COLO829 (cell line): ENCODE measurements around the gene C2.
"Not testable (repeated sequence)": the region's sequence is repeated elsewhere in the genome, so short reads cannot be mapped to it uniquely, and the experiment has no call there.

ENCODE experiments used
- DNase-seq: peaks from one replicate; pipeline ENCODE4 v3.0.0; 2012; ENCODE audit warnings: low spot score

The C2 gene

GRCh38 chr6:31927863-31928671 lies 550 bp downstream of the C2 start:
- no peak for DNase-seq

DNA sequence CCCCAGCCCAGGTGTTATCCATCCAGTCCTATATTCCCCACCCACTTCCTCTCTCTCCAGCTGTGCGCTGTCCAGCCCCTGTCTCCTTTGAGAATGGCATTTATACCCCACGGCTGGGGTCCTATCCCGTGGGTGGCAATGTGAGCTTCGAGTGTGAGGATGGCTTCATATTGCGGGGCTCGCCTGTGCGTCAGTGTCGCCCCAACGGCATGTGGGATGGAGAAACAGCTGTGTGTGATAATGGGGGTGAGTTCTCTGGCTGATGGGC lies 1.1 kb downstream of the C2 start:
- DNase-seq: no peak

GRCh38 chr6:31930962-31931361 lies 3.4 kb downstream of the C2 start:
- no peak for DNase-seq

- not testable (repeated sequence) for DNase-seq
Observed at GRCh38 chr6:31932137-31932536, 4.6 kb downstream of the C2 start.

DNA sequence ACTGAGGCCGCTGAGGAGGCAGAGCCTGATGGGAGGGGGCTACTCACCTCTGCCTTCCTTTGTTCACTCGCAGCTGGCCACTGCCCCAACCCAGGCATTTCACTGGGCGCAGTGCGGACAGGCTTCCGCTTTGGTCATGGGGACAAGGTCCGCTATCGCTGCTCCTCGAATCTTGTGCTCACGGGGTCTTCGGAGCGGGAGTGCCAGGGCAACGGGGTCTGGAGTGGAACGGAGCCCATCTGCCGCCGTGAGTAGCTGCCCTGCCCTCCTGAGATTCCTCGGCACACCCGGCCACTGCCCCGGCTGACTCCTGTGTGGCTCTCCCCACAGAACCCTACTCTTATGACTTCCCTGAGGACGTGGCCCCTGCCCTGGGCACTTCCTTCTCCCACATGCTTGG lies 6.0 kb downstream of the C2 start:
- DNase-seq: no peak

DNA sequence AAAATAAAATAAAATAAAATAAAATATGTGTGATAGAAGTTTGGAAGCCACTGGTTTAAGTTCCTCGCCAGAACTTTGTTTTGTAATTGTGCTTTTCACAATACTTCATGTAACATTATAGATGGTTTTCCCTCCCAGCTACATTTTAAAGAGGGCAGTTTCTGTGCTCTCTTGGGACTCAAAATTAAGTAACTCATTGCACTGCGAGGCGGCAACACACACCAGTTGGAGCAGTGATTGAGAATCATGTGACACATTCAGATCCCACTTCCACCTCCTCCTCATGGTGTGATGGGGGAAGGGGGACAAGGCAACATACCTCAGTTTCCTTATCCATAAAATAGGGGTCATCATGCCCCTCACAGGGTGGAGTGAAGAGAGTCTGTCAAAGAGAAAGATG lies 7.5 kb downstream of the C2 start:
- DNase-seq: no peak

DNA sequence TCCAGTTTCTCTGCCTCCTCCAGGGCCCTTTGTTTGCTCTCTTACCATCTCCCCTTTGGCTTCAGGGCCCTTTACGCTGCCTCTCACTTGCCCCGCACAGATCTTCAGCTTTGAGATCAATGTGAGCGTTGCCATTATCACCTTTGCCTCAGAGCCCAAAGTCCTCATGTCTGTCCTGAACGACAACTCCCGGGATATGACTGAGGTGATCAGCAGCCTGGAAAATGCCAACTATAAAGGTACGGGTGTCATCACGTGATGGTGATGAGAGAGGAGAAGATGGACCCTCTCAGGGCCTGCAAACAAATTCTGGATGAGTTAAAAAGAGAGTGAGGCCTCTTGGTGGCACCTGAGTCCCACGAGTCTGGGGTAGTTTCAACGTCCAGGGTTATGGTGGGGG lies 8.3 kb downstream of the C2 start:
- DNase-seq: no peak

DNA sequence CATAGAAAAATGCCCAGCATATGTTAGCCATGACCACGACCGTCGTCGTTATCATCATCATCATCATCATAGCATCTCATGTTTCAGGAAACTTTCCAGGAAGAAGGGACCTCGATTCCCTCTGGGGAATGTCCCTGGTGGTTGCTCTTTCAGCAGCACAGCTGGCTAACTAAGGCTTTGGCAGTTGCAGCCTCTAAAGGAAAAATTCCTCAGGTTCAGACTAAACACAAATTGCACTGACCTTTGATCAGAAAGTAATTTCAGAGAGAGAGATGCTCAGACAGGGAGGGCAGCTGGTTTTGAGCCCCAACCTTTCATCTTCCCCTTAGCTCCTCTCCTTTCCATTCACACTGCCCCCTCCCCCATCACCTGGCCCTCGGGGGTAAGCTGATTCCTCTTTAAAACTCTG lies 12.7 kb downstream of the C2 start:
- no peak for DNase-seq

DNA sequence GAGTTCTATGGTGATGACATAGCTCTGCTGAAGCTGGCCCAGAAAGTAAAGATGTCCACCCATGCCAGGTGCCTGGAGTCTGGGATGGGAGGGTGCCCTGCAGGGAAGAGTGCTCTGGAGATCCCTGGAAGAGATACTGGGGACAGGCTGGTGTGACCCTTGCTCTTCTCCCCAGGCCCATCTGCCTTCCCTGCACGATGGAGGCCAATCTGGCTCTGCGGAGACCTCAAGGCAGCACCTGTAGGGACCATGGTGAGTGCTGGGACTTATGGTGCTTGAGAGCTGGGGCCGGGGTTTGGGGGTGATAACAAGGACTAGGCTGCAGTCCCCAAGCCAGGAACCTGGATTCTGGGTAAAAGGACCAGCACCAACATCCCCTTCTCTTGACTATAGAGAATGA lies 16.2 kb downstream of the C2 start:
- DNase-seq: no peak

DNA sequence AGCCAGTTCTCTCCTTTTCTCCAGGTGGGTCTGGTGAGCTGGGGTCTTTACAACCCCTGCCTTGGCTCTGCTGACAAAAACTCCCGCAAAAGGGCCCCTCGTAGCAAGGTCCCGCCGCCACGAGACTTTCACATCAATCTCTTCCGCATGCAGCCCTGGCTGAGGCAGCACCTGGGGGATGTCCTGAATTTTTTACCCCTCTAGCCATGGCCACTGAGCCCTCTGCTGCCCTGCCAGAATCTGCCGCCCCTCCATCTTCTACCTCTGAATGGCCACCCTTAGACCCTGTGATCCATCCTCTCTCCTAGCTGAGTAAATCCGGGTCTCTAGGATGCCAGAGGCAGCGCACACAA lies 17.6 kb downstream of the C2 start:
- no peak for DNase-seq

DNA sequence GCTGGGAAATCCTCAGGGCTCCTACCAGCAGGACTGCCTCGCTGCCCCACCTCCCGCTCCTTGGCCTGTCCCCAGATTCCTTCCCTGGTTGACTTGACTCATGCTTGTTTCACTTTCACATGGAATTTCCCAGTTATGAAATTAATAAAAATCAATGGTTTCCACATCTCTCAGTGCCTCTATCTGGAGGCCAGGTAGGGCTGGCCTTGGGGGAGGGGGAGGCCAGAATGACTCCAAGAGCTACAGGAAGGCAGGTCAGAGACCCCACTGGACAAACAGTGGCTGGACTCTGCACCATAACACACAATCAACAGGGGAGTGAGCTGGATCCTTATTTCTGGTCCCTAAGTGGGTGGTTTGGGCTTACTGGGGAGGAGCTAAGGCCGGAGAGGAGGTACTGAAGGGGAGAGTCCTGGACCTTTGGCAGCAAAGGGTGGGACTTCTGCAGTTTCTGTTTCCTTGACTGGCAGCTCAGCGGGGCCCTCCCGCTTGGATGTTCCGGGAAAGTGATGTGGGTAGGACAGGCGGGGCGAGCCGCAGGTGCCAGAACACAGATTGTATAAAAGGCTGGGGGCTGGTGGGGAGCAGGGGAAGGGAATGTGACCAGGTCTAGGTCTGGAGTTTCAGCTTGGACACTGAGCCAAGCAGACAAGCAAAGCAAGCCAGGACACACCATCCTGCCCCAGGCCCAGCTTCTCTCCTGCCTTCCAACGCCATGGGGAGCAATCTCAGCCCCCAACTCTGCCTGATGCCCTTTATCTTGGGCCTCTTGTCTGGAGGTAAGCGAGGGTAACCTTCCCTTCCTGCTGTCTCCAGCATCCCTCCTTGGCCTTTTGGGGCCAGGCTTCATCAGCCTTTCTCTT lies 18.2 kb downstream of the C2 start, which contains the start of gene CFB:
Gene CFB (plus strand): TSS at position 589 of the 863 bp plus-strand sequence. CDS start 127 bp downstream, at position 716.
- no peak for DNase-seq

- DNase-seq: no peak
Observed at GRCh38 chr6:31946370-31946885, 18.9 kb downstream of the C2 start.

- no peak for DNase-seq
Observed at GRCh38 chr6:31947070-31947675, 19.7 kb downstream of the C2 start.

DNA sequence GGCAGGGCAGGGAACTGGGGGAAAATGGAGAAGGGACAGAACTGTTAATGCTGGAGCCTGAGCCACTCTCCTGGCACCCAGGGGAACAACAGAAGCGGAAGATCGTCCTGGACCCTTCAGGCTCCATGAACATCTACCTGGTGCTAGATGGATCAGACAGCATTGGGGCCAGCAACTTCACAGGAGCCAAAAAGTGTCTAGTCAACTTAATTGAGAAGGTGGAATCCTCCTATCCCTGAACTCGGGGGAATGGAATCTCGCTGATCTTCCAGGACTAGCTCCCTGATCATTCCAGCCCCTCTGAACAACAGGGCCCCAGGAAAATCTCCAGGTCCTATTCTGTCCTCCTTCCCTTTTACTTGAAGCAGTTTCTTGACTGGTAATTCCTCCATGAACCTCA lies 20.3 kb downstream of the C2 start:
- no peak for DNase-seq

GRCh38 chr6:31948306-31948705 lies 20.8 kb downstream of the C2 start:
- no peak for DNase-seq

GRCh38 chr6:31948753-31949413 lies 21.4 kb downstream of the C2 start:
- no peak for DNase-seq

GRCh38 chr6:31949926-31950548 lies 22.5 kb downstream of the C2 start:
- no peak for DNase-seq

GRCh38 chr6:31952140-31952805 lies 24.8 kb downstream of the C2 start:
- peak; percentile 68 for DNase-seq

GRCh38 chr6:31952890-31953289 lies 25.4 kb downstream of the C2 start:
- DNase-seq: no peak

- DNase-seq: no peak
Observed at GRCh38 chr6:31954511-31954910, 27.0 kb downstream of the C2 start.

DNA sequence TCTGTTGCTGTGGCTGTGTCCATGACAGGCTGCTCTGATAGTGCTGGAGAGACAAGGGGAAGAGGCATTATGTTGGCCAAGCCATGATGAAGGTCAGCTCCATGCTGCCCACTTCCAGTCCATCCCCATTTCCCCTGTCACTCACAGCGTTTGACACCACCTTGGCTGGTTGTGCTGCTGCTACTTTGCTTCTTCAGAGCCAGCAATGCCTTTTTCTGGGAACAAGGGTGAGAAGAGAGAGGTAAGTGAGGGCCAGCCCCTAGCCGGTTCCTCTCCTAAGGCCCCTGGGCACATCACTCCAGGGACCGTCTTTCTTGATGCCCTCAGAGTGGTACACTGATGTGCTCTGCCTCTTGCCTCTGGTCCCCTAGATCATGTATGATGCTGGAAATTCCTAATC lies 29.3 kb downstream of the C2 start:
- DNase-seq: no peak

- no peak for DNase-seq
Observed at GRCh38 chr6:31958412-31958740, 30.9 kb downstream of the C2 start.
